Stomach (tissue), 9 donors: ENCODE results near the gene ZNF547. TPM values are rescaled to one million over a fixed set of nuclear protein-coding genes. Genes with fewer than 3 reads are reported as not detected.

Source experiments
- DNase-seq, 2 donors: peaks; one replicate each; pipeline versions ENCODE4 v3.0.0 to v3.0.0-alpha.2; 2013 to 2019
- H3K27ac ChIP-seq, 5 donors: fragments of 200-600 bp in 4 of 5; sonication (generic) in 4 of 5; one replicate each; pipeline ENCODE4 v1.5.1; 2013 to 2019; ENCODE audit warnings: mild to moderate bottlenecking in 1 of 5, moderate library complexity in 1 of 5
- H3K27me3 ChIP-seq, 3 donors: fragments of 200-600 bp; sonication (generic); one replicate each; pipeline ENCODE4 v1.5.1; 2017 to 2019; ENCODE audit warnings: mixed run types in 1 of 3
- H3K36me3 ChIP-seq, 4 donors: fragments of 200-600 bp; sonication (generic); 1 replicate in 3 of 4; 2 replicates in 1 of 4; pipeline ENCODE4 v1.5.1; 2016 to 2019
- H3K4me1 ChIP-seq, 4 donors: fragments of 200-600 bp; sonication (generic); one replicate each; pipeline ENCODE4 v1.5.1; 2016 to 2019
- H3K4me3 ChIP-seq, 4 donors: fragments of 200-600 bp; sonication (generic) in 3 of 4; one replicate each; pipeline ENCODE4 v1.5.1; 2016 to 2019; ENCODE audit warnings: mild to moderate bottlenecking in 1 of 4
- H3K9me3 ChIP-seq, 4 donors: fragments of 200-600 bp; sonication (generic); one replicate each; pipeline ENCODE4 v1.5.1; 2016 to 2019
- CTCF ChIP-seq, 7 experiments: fragments of 450-650 bp in 4 of 7; fragments of 200-600 bp in 3 of 7; sonication (generic) in 3 of 7; IDR thresholded peaks; one replicate each; pipeline ENCODE4 v1.5.1; 2016 to 2019; ENCODE audit warnings: antibody characterized with exemption in 7 of 7, control low read depth in 2 of 7, mild to moderate bottlenecking in 1 of 7
- EP300 ChIP-seq: sonication (generic); formaldehyde crosslinking; IDR thresholded peaks from one replicate; pipeline ENCODE4 v1.6.1; 2017; ENCODE audit warnings: antibody characterized with exemption
- POLR2A ChIP-seq, 4 donors: fragments of 450-650 bp; IDR thresholded peaks; one replicate each; pipeline ENCODE4 v1.6.1; 2016; ENCODE audit warnings: antibody characterized with exemption in 4 of 4, control low read depth in 2 of 4, mild to moderate bottlenecking in 1 of 4, moderate library complexity in 1 of 4
- POLR2AphosphoS5 ChIP-seq, 3 donors: sonication (generic); formaldehyde crosslinking; IDR thresholded peaks; one replicate each; pipeline ENCODE4 v1.6.1; 2016; ENCODE audit warnings: antibody characterized with exemption in 3 of 3
- WGBS, 5 donors: extraction: QIAGEN DNeasy Blood & Tissue Kit in 3 of 5; methylation state at CpG; one replicate each; pipeline versions ENCODE4 v1.1.5 to v1.1.7; 2013 to 2018; 5-methylcytosine and 5-hydroxymethylcytosine counted together
- intact Hi-C: fragments of 100-400 bp; cut with DNase I; formaldehyde crosslinking; loops from one replicate; pipeline ENCODE4 v1.15.1; 2023; ENCODE audit warnings: low total_unique reads
- polyA plus RNA-seq, 3 donors: library from polyadenylated mRNA; stranded (reverse); fragments of 200-250 nt; gene quantifications; one replicate each; pipeline ENCODE4 v1.2.3, GENCODE V29; 2013
- total RNA-seq, 5 donors: library from RNA; depleted of rRNA; stranded (reverse); fragments of >200 nt; gene quantifications; one replicate each; pipeline versions ENCODE4 v1.1.0 to v1.2.3, GENCODE V29; 2014 to 2016
- donor health status: healthy with polysubstance abuse.
- donor health status: Bipolar disorder and iron deficiency.
- donor health status: healthy.

The ZNF547 gene
- total and polyA plus RNA-seq, 8 donors = under 0.01 to 3.0 (median 1.7) TPM; not detected in 2

GRCh38 chr19:57380923-57381322, 17.6 kb downstream of the ZNF547 start:
- H3K9me3 ChIP-seq = peaks cover 22 to 76% (median 45%) of the 10 kb centered on the region in 4 donors
- no peaks in the 10 kb centered on the region for H3K4me1 ChIP-seq
- intact Hi-C loops = no loop called here
- no peak overlapping the region for H3K4me3 ChIP-seq
- no peak for DNase-seq
- TF ChIP-seq EP300 (no peak), POLR2A (IDR thresholded peaks at IDR 0.05) (no peak), POLR2AphosphoS5 (IDR thresholded peaks at IDR 0.05) (no peak), CTCF (IDR thresholded peaks at IDR 0.05) (no peak)
- no peak overlapping the region for H3K27ac ChIP-seq
- peaks cover 13 to 31% (median 24%) of the 10 kb centered on the region in 4 donors for H3K36me3 ChIP-seq
- H3K27me3 ChIP-seq = no peaks in the 10 kb centered on the region

- DNase-seq = no peak
- peaks cover 8 to 56% (median 26%) of the 10 kb centered on the region in 4 donors for H3K9me3 ChIP-seq
- 67 to 76% (median 74%) methylated on average over 7 of the region's 7 CpGs for WGBS, 5 donors
- peaks cover 0 to 11% (median 5%) of the 10 kb centered on the region in 4 donors for H3K36me3 ChIP-seq
- no peak overlapping the region for H3K27ac ChIP-seq
- intact Hi-C loops = no loop called here
- no peaks in the 10 kb centered on the region for H3K27me3 ChIP-seq
- H3K4me1 ChIP-seq = no peaks in the 10 kb centered on the region
- no peak for TF ChIP-seq CTCF (IDR thresholded peaks at IDR 0.05)
- no peak for TF ChIP-seq POLR2A (IDR thresholded peaks at IDR 0.05)
- no peak for TF ChIP-seq POLR2AphosphoS5 (IDR thresholded peaks at IDR 0.05)
- no peak for TF ChIP-seq EP300
- H3K4me3 ChIP-seq = no peak overlapping the region
These were observed 19.6 kb downstream of the ZNF547 start for GRCh38 chr19:57382806-57383488.

GRCh38 chr19:57389194-57389729, 25.9 kb downstream of the ZNF547 start:
- Histone ChIP-seq H3K4me3 (peak overlapping the region; percentile 64 to 96 (median 85)), H3K27me3 (no peaks in the 10 kb centered on the region), H3K4me1 (peaks cover 0 to 25% (median 20%) of the 10 kb centered on the region in 4 donors), H3K36me3 (peaks cover 5 to 23% (median 18%) of the 10 kb centered on the region in 4 donors), H3K27ac (peak overlapping the region; percentile 75 to 97 (median 85)), H3K9me3 (peaks cover 0 to 25% (median 14%) of the 10 kb centered on the region in 4 donors)
- 55 to 58% (median 56%) methylated on average over 11 of the region's 11 CpGs for WGBS, 5 donors
- intact Hi-C loops = no loop called here
- TF ChIP-seq EP300 = no peak
- TF ChIP-seq POLR2AphosphoS5 (IDR thresholded peaks at IDR 0.05) = no peak
- TF ChIP-seq POLR2A (IDR thresholded peaks at IDR 0.05) = no peak
- TF ChIP-seq CTCF (IDR thresholded peaks at IDR 0.05) = no peak
- no peak for DNase-seq

GRCh38 chr19:57389730-57390598, 26.6 kb downstream of the ZNF547 start, which contains the start of gene ZNF548:
Gene ZNF548, plus strand, starts transcription at chr19:57389854. Its CDS starts 246 bp downstream, at chr19:57390100.
- H3K9me3 ChIP-seq = peaks cover 0 to 29% (median 18%) of the 10 kb centered on the region in 4 donors
- TF ChIP-seq POLR2AphosphoS5 (IDR thresholded peaks at IDR 0.05) (peak; percentile 75 to 97 (median 92)), EP300 (peak; percentile 20), CTCF (IDR thresholded peaks at IDR 0.05) (peak in 2 of 7 experiments; percentile 10 to 41), POLR2A (IDR thresholded peaks at IDR 0.05) (no peak)
- peak within 1 kb of the TSS; percentile 64 to 96 (median 85) for H3K4me3 ChIP-seq
- peak within 1 kb of the TSS; percentile 75 to 97 (median 85) for H3K27ac ChIP-seq
- H3K36me3 ChIP-seq = peaks cover 10 to 29% (median 24%) of the 10 kb centered on the region in 4 donors
- H3K27me3 ChIP-seq = no peaks in the 10 kb centered on the region
- intact Hi-C loops = no loop called here
- H3K4me1 ChIP-seq = peaks cover 0 to 25% (median 20%) of the 10 kb centered on the region in 4 donors
- DNase-seq = peak; percentile 95 to 99
- WGBS, 5 donors = 1 to 2% (median 1%) methylated on average over 18 to 50 of the region's 50 CpGs
